Skeletal muscle cell (primary cell): ENCODE measurements around the gene EXPH5.
A peak's percentile ranks its signal among the peaks of the same experiment; 100 is the strongest.

ENCODE experiments used
- DNase-seq: peaks from one replicate; pipeline ENCODE4 v3.0.0-alpha.2; 2010; ENCODE audit warnings: low read depth
- H3K4me3 ChIP-seq: 2 replicates; pipeline ENCODE4 v1.5.1; 2011; ENCODE audit warnings: low read depth, mild to moderate bottlenecking, control low read depth, low read length, moderate library complexity

The EXPH5 gene

GRCh38 chr11:108568195-108568858 lies 25.2 kb downstream of the EXPH5 start:
- no peak for DNase-seq

GRCh38 chr11:108565653-108566052 lies 27.9 kb downstream of the EXPH5 start:
- H3K4me3 ChIP-seq: no peak overlapping the region
- no peak for DNase-seq

More at GRCh38 chr11:108568195-108568858, 25.2 kb downstream of the EXPH5 start:
- H3K4me3 ChIP-seq: no peak overlapping the region

- no peak for DNase-seq
- H3K4me3 ChIP-seq: no peak overlapping the region
Measured at GRCh38 chr11:108562746-108563581, 30.6 kb downstream of the EXPH5 start.

GRCh38 chr11:108561535-108561991 lies 32.0 kb downstream of the EXPH5 start:
- DNase-seq: no peak
- no peak overlapping the region for H3K4me3 ChIP-seq

GRCh38 chr11:108559904-108560303 lies 33.7 kb downstream of the EXPH5 start:
- DNase-seq: peak; percentile 91
- H3K4me3 ChIP-seq: no peak overlapping the region

- DNase-seq: peak; percentile 62
- H3K4me3 ChIP-seq: no peak overlapping the region
Measured at GRCh38 chr11:108559340-108559739, 34.2 kb downstream of the EXPH5 start.

GRCh38 chr11:108558222-108558621 lies 35.3 kb downstream of the EXPH5 start:
- DNase-seq: no peak
- H3K4me3 ChIP-seq: no peak overlapping the region

- H3K4me3 ChIP-seq: no peak overlapping the region
- DNase-seq: no peak
Measured at GRCh38 chr11:108556019-108556418, 37.5 kb downstream of the EXPH5 start.

GRCh38 chr11:108551651-108552462 lies 41.7 kb downstream of the EXPH5 start:
- H3K4me3 ChIP-seq: no peak overlapping the region
- no peak for DNase-seq

GRCh38 chr11:108549319-108549885 lies 44.2 kb downstream of the EXPH5 start:
- no peak overlapping the region for H3K4me3 ChIP-seq
- no peak for DNase-seq

GRCh38 chr11:108545909-108546501 lies 47.6 kb downstream of the EXPH5 start:
- no peak for DNase-seq
- H3K4me3 ChIP-seq: no peak overlapping the region

GRCh38 chr11:108543316-108543964 lies 50.1 kb downstream of the EXPH5 start:
- H3K4me3 ChIP-seq: no peak overlapping the region
- no peak for DNase-seq

GRCh38 chr11:108541531-108541930 lies 52.0 kb downstream of the EXPH5 start:
- no peak overlapping the region for H3K4me3 ChIP-seq
- DNase-seq: no peak

- no peak overlapping the region for H3K4me3 ChIP-seq
- no peak for DNase-seq
Measured at GRCh38 chr11:108538502-108538901, 55.1 kb downstream of the EXPH5 start.

GRCh38 chr11:108538022-108538424 lies 55.5 kb downstream of the EXPH5 start:
- DNase-seq: no peak
- no peak overlapping the region for H3K4me3 ChIP-seq

GRCh38 chr11:108536783-108537182 lies 56.8 kb downstream of the EXPH5 start:
- no peak for DNase-seq
- no peak overlapping the region for H3K4me3 ChIP-seq

GRCh38 chr11:108535384-108535955 lies 58.1 kb downstream of the EXPH5 start:
- DNase-seq: no peak
- no peak overlapping the region for H3K4me3 ChIP-seq

- H3K4me3 ChIP-seq: no peak overlapping the region
- DNase-seq: no peak
Measured at GRCh38 chr11:108534274-108534882, 59.2 kb downstream of the EXPH5 start.
